Esophagus (tissue), 2 donors: ENCODE results near the gene LRBA. TPM values are rescaled to one million over a fixed set of nuclear protein-coding genes. Genes with fewer than 3 reads are reported as not detected.
"Not testable (repeated sequence)": the region's sequence is repeated elsewhere in the genome, so short reads cannot be mapped to it uniquely, and the experiment has no call there.

Experiments used
- H3K27ac ChIP-seq, 2 donors: one replicate each; pipeline ENCODE4 v1.5.1; 2013; ENCODE audit warnings: low read depth in 2 of 2, mild to moderate bottlenecking in 2 of 2, inconsistent platforms in 1 of 2, low read length in 1 of 2, moderate library complexity in 1 of 2
- H3K27me3 ChIP-seq, 2 donors: one replicate each; pipeline ENCODE4 v1.6.1; 2013; ENCODE audit warnings: low read length in 2 of 2, control low read depth in 1 of 2, mild to moderate bottlenecking in 1 of 2; ENCODE audit not compliant: insufficient read depth in 2 of 2, control insufficient read depth in 1 of 2
- H3K36me3 ChIP-seq, 2 donors: one replicate each; pipeline ENCODE4 v1.6.1; 2013; ENCODE audit warnings: low read length in 1 of 2; ENCODE audit not compliant: control insufficient read depth in 2 of 2, insufficient read depth in 2 of 2
- H3K4me1 ChIP-seq, 2 donors: one replicate each; pipeline ENCODE4 v1.6.1; 2013; ENCODE audit warnings: low read length in 1 of 2; ENCODE audit not compliant: control insufficient read depth in 2 of 2, insufficient read depth in 2 of 2
- H3K4me3 ChIP-seq, 2 donors: one replicate each; pipeline ENCODE4 v1.5.1; 2013; ENCODE audit warnings: low read length in 2 of 2, mild to moderate bottlenecking in 2 of 2, low read depth in 1 of 2, moderate library complexity in 1 of 2
- H3K9me3 ChIP-seq, 2 donors: one replicate each; pipeline ENCODE4 v1.6.1; 2013; ENCODE audit warnings: mild to moderate bottlenecking in 2 of 2, low read depth in 1 of 2, low read length in 1 of 2, moderate library complexity in 1 of 2; ENCODE audit not compliant: control insufficient read depth in 2 of 2, insufficient read depth in 1 of 2
- WGBS, 2 donors: extraction: QIAGEN DNeasy Blood & Tissue Kit; methylation state at CpG; one replicate each; pipeline ENCODE4 v1.1.7; 2013; 5-methylcytosine and 5-hydroxymethylcytosine counted together
- polyA plus RNA-seq, 2 donors: library from polyadenylated mRNA; stranded (reverse); fragments of 200-250 nt; gene quantifications; one replicate each; pipeline ENCODE4 v1.2.3, GENCODE V29; 2013
- donor health status: healthy with polysubstance abuse.
- donor health status: Bipolar disorder and iron deficiency.

LRBA gene
- polyA plus RNA-seq, 2 donors, result 13.1 to 24.7 TPM

GRCh38 chr4:150939530-150939929, 75.6 kb downstream of the LRBA start:
- Histone ChIP-seq H3K9me3 (no peaks in the 10 kb centered on the region), H3K4me1 (no peaks in the 10 kb centered on the region), H3K27me3 (no peaks in the 10 kb centered on the region), H3K27ac (no peak overlapping the region), H3K36me3 (no peaks in the 10 kb centered on the region), H3K4me3 (no peak overlapping the region)
- 95 to 97% methylated on average over 3 of the region's 3 CpGs for WGBS, 2 donors

- no peaks in the 10 kb centered on the region for H3K4me1 ChIP-seq
- H3K27me3 ChIP-seq, result no peaks in the 10 kb centered on the region
- no peak overlapping the region for H3K4me3 ChIP-seq
- H3K36me3 ChIP-seq, result no peaks in the 10 kb centered on the region
- no peaks in the 10 kb centered on the region for H3K9me3 ChIP-seq
- 77 to 80% methylated on average over 1 of the region's 1 CpG for WGBS, 2 donors
- no peak overlapping the region for H3K27ac ChIP-seq
Measured at GRCh38 chr4:150938873-150939499, 76.1 kb downstream of the LRBA start.

GRCh38 chr4:150938417-150938816, 76.7 kb downstream of the LRBA start:
- Histone ChIP-seq H3K4me1 (no peaks in the 10 kb centered on the region), H3K4me3 (no peak overlapping the region), H3K36me3 (no peaks in the 10 kb centered on the region), H3K27me3 (no peaks in the 10 kb centered on the region), H3K27ac (no peak overlapping the region), H3K9me3 (no peaks in the 10 kb centered on the region)
- 84 to 85% methylated on average over 4 of the region's 4 CpGs for WGBS, 2 donors

- no peak overlapping the region for H3K27ac ChIP-seq
- H3K9me3 ChIP-seq, result no peaks in the 10 kb centered on the region
- no peaks in the 10 kb centered on the region for H3K36me3 ChIP-seq
- 26 to 28% methylated on average over 1 of the region's 1 CpG for WGBS, 2 donors
- H3K4me1 ChIP-seq, result no peaks in the 10 kb centered on the region
- H3K4me3 ChIP-seq, result no peak overlapping the region
- no peaks in the 10 kb centered on the region for H3K27me3 ChIP-seq
Measured at GRCh38 chr4:150934022-150934421, 81.1 kb downstream of the LRBA start.

- no peaks in the 10 kb centered on the region for H3K4me1 ChIP-seq
- H3K9me3 ChIP-seq, result no peaks in the 10 kb centered on the region
- no peak overlapping the region for H3K4me3 ChIP-seq
- no peaks in the 10 kb centered on the region for H3K27me3 ChIP-seq
- 91 to 98% methylated on average over 2 of the region's 2 CpGs for WGBS, 2 donors
- no peak overlapping the region for H3K27ac ChIP-seq
- H3K36me3 ChIP-seq, result no peaks in the 10 kb centered on the region
Measured at GRCh38 chr4:150931796-150932195, 83.3 kb downstream of the LRBA start.

GRCh38 chr4:150931005-150931404, 84.1 kb downstream of the LRBA start:
- 96 to 98% methylated on average over 2 of the region's 2 CpGs for WGBS, 2 donors

GRCh38 chr4:150923945-150924344, 91.1 kb downstream of the LRBA start:
- H3K36me3 ChIP-seq, result peaks cover 0 to 2% of the 10 kb centered on the region in 2 donors
- WGBS, 2 donors, result 96 to 100% methylated on average over 1 of the region's 1 CpG
- H3K27me3 ChIP-seq, result no peaks in the 10 kb centered on the region

More at GRCh38 chr4:150931005-150931404, 84.1 kb downstream of the LRBA start:
- Histone ChIP-seq H3K36me3 (no peaks in the 10 kb centered on the region), H3K27ac (no peak overlapping the region), H3K27me3 (no peaks in the 10 kb centered on the region), H3K4me3 (no peak overlapping the region), H3K4me1 (no peaks in the 10 kb centered on the region), H3K9me3 (no peaks in the 10 kb centered on the region)

GRCh38 chr4:150921486-150921885, 93.6 kb downstream of the LRBA start:
- WGBS, 2 donors, result 94 to 95% methylated on average over 9 of the region's 9 CpGs

More at GRCh38 chr4:150923945-150924344, 91.1 kb downstream of the LRBA start:
- H3K27ac ChIP-seq, result no peak overlapping the region
- no peaks in the 10 kb centered on the region for H3K4me1 ChIP-seq
- H3K9me3 ChIP-seq, result no peaks in the 10 kb centered on the region
- no peak overlapping the region for H3K4me3 ChIP-seq

GRCh38 chr4:150918562-150918961, 96.5 kb downstream of the LRBA start:
- H3K27me3 ChIP-seq, H3K4me3 ChIP-seq, H3K36me3 ChIP-seq, H3K27ac ChIP-seq, H3K4me1 ChIP-seq, H3K9me3 ChIP-seq: not testable (repeated sequence)
- 94 to 96% methylated on average over 3 of the region's 3 CpGs for whole genome bisulfite sequencing, 2 donors

More at GRCh38 chr4:150921486-150921885, 93.6 kb downstream of the LRBA start:
- H3K27me3 ChIP-seq, H3K9me3 ChIP-seq, H3K27ac ChIP-seq, H3K4me1 ChIP-seq, H3K4me3 ChIP-seq, H3K36me3 ChIP-seq: not testable (repeated sequence)

- H3K4me3 ChIP-seq, result no peak overlapping the region
- H3K4me1 ChIP-seq, result no peaks in the 10 kb centered on the region
- H3K36me3 ChIP-seq, result no peaks in the 10 kb centered on the region
- H3K27me3 ChIP-seq, result no peaks in the 10 kb centered on the region
- no peaks in the 10 kb centered on the region for H3K9me3 ChIP-seq
- 98 to 100% methylated on average over 1 of the region's 1 CpG for WGBS, 2 donors
- no peak overlapping the region for H3K27ac ChIP-seq
Measured at GRCh38 chr4:150911326-150911725, 103.8 kb downstream of the LRBA start.
